Stimulated activated CD8-positive, alpha-beta memory T cell treated with anti-CD3 and anti-CD28 coated beads, Interleukin-7, amount 100 ng/mL, for 4 hours (primary cell): ENCODE results near the gene ZNF428.
"Not testable (repeated sequence)": the region's sequence is repeated elsewhere in the genome, so short reads cannot be mapped to it uniquely, and the experiment has no call there.

Experiments
- DNase-seq, 2 donors: peaks; one replicate each; pipeline ENCODE4 v3.0.0-alpha.2; 2020; ENCODE audit warnings: low read depth in 2 of 2

The ZNF428 gene

DNA sequence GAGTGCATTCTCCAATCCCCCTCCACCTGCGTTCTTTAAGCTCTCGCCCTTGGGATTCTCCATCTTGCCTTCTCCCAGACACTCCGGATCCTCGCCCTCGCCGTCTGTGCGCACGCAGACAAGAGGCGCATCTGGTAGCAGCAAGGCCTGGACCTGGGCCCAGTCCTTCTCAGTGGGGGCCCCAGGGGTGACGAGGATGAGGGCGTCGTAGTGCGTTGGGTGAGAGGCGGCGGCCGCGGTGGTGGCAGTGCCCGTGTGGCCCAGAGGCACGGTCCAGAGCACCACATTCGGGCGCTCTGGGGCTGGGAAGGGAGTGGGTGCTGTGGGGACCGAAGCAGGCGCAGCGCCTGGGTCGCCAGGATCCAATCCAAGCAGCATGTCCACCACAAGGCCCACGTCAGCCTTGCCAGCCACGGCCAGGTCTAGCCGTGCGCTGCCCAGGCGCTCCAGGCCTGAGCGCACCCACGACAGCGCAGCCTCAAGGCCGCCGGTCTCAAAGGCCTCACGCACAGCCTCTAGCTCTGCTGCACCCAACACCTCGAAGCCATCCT lies 26.6 kb downstream of the ZNF428 start:
- DNase-seq: no peak

DNA sequence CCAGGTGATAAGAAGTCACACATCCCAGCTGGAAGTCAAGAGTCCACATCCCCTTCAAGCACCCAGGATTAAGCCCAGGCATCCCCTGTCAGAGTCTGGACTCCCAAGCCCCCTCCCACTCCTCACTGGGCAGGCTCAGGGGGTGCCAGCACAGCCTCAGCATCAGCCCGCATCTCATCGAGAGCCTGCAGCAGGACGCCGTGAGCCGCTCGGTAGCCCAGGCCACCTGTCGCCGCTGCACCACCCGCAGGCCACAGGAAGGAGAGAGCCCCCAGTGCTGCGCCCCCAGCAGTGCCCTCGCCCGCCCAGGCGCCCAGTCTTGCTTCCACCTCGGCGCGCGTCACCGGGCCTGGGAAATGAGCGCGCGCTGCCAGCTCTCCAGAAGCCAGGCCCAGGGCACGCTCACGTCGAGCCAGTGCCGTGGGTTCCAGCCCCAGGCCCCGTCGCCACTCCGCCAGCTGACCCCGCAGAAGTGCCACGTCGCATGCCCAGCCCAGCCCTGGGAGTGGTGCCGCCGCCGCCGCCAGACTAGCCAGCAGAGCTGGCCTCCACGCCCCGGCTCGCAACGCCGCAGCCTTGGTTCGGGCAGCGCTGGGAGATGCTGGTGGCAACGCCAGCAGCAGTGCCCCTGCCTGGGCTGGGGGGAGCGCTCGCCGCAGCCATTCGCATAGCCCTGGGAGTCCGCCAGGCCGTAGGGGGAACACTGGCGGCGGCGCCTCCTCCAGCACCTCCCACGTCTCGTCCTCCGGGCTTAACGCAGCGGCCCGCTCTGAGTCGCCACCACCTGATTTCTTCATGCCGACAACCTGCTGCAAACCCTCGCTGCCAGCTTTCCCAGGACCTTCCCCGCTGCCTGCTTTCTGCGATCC lies 27.3 kb downstream of the ZNF428 start:
- DNase-seq: no peak

DNA sequence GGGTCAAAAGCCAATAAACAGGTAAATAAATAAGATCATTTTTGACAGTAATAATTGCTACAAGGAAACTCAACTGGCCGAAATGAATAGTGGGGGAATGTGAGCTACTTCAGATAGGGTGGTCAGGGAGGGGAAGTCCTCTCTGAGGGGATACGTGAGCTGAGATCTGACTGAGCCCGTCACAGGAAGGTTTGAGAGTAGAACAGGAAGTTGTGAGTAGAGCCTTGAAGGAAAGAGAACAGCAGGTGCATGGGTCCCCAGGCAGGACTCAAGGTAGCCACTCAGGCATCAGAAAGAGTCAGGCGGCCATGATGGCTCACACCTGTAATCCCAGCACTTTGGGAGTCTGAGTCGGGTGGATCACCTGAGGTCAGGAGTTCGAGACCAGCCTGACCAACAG lies 29.8 kb downstream of the ZNF428 start:
- DNase-seq: no peak

DNA sequence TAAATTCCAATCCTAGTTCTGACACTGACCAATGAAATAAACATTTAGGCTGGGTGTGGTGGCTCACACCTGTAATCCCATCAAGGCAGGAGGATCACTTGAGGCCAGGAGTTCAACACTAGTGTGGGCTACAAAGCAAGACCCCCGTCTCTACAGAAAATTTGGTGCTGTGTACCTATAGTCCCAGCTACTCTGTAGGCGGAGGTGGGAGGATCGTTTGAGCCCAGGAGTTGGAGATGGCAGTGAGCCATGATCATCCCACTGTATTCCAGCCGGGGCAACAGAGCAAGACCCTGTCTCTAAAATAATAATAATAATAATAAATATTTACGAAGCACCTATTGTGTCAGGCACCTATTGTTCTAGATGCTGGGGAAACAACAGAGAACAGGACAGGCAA lies 30.2 kb downstream of the ZNF428 start:
- DNase-seq: no peak

DNA sequence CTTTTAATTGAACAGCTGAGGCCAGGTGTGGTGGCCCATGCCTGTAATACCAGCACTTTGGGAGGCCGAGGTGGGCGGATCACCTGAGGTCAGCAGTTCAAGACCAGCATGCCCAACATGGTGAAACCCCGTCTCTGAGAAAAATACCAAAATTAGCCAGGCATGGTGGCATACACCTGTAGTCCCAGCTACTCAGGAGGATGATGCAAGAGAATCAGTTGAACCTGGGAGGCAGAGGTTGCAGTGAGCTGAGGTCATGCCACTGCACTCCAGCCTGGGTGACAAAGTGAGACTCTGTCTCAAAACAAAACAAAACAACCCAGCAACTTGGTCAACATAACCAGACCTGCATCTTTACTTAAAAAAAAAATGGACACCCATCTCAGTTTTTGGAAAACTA lies 32.4 kb downstream of the ZNF428 start:
- not testable (repeated sequence) for DNase-seq

DNA sequence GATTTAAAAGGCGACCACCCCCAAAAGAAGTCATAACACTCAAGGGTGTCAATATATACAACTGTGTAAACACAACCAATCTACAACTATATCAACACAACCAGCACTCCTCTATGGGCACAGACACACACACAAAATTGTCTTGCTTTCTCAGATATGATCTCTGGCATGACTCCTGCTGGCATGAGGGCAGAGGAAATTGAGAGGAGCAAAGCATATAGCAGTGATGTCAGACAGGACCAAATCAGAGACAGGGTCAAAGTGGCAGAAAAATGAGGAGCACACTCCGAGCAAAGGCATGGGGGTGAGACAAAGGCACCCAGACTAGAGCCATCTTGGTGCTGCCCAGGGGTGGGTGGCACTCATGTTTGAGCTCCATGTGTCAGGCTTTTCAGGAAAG lies 33.1 kb downstream of the ZNF428 start:
- DNase-seq: no peak

DNA sequence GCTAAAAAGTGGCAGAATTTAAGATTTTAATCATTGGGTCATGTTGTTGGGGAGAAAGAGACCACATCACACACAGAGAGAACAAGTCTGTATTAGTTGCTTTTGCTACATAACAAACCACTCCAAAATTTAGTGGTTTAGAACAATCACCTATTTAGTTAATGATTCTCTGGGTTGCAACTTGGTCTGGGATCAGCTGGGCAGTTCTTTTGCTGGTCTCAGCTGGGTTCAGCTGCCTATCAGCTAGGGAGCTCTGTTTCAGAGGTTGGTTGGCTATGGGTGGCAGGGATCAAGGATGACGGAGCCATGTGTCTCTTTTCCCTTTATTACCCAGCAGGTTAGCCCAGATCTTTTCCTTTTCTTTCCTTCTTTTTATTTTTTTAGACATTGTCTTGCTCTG lies 34.9 kb downstream of the ZNF428 start:
- DNase-seq: no peak

DNA sequence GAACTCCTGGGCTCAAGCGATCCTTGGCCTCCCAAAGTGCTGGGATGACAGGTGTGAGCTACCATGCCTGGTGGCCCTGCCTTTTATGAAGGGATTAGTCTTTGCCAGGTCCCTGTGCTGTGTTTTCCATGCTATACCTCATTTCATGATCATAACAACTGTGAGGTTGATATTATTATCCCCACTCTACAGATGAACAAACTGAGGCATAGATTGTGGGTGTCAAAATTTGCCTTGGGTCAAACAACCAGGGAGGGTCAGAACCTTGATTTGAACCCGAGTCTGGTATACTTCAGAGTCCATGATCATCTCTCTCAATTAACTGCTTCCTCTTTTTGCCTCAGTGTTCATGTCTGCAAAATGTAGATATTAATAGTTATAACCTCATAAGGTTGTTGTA lies 36.9 kb downstream of the ZNF428 start:
- no peak for DNase-seq

DNA sequence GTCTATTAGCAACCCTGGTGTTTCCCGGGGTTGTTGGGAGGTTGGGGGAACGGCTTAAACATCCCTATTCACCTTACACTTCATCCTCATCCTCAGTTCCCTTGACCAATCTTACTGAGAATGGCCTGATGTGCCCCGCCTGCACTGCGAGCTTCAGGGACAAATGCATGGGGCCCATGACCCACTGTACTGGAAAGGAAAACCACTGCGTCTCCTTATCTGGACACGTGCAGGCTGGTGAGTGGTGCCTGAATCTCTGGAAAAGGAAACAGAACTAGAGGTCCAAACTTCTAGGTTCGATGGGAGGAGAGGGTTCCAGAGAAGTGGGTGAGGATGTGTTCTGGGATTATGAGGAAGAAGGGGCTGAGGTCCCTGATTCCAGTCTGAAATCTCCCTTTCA lies 38.0 kb downstream of the ZNF428 start:
- no peak for DNase-seq

DNA sequence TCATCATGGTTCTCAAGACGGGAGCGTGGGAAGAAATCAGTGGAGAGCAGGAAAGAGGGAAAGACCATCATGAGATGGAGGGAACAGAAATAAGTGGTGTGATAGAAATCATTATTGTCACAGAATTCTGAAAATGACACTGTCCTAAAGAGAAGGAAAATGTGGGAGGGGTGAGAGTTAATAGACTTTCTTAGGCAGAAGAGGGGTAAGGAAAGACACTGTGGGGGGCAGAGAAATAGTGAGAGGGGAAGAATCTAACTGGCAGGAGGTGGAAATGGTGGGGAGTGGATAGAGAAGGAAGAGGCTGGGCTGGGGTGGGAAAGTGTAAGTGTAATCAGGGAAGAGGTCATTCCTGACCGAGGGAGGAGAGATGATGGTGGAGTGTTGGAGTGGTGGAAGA lies 40.6 kb downstream of the ZNF428 start:
- no peak for DNase-seq

DNA sequence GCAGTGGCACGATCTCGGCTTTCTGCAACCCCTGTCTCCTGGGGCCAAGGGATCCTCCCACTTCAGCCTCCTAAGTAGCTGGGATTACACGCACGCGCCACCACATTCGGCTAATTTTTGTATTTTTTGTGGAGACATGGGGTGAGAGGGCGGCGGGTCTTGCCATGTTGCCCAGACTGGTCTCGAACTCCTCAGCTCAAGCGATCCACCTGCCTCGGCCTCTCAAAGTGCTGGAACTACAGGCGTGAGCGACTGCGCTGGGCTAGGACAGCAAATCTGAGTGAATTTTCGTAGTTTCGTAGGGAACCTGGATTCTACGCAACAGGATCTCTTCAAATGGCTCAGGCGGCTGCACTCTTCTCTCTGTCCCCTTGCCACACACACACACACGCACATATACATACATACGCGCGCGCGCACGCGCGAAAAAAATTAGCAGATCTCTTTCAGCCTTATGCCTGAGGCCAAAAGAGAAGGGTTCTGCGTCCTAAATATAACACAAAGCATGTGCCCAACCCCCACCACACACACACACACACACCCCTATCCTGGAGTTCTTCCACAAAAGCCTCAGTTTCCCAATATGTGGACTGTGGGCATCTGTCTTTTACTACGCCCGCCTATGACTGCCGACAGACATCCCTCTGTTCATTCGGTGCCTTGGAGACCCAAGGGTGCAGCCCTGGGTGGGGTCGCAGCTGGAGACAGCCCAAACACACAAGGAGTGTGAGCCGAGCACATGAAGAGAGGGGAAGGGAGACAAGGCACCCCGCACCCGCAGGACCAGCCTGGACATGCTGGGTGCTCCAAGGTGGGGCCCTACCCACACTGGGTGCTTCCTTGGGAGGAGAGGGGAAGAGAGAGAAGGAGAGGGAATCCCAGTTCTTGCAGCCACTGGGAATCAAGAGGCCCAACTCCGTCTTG lies 43.2 kb downstream of the ZNF428 start:
- DNase-seq: no peak

DNA sequence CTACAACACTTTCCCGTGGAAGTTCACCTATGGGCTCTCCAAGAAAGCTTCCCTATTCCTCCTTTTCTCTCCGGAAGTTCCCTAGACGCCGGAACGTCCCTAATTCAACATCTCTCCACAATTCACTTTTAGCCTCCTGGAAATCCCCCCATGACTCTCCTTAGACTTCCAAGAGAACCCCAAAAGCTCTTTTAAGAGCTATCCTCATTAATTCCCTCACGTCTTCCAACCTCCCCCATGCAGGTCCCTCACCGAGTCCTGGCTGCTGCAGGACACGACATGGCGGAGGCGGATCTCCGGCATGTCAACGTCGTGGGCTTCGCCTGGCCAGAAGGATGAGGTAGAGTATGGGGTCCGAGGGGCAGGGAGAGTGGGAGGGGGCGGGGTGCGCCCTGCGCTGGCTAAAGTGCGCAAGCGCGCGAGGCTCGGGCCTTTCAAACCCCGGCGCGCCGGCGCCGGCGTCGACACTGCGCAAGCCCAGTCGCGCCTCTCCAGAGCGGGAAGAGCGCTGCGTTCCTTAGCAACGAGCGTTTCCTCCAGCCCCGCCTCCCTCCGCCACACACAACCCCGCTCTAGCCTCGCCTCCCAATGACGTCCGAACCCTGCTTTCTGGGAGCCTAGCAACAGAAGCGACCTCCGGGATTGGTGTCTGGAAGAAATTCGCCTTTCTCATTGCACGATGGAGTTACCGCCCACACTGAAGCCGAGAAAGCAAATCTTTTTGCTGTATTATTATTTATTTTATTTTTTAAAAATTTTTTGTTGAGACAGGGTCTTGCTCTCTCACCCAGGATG lies 44.1 kb downstream of the ZNF428 start, which contains the start of the genes PINLYP and XRCC1:
Gene PINLYP, plus strand, starts transcription at position 646 of the 795 bp plus-strand sequence. CDS start 1,391 bp downstream, outside the sequence.
Gene XRCC1, minus strand, starts transcription at position 372 of the 795 bp plus-strand sequence. Its CDS starts 69 bp downstream, at position 303.
- peak; percentile 91 to 94 for DNase-seq

DNA sequence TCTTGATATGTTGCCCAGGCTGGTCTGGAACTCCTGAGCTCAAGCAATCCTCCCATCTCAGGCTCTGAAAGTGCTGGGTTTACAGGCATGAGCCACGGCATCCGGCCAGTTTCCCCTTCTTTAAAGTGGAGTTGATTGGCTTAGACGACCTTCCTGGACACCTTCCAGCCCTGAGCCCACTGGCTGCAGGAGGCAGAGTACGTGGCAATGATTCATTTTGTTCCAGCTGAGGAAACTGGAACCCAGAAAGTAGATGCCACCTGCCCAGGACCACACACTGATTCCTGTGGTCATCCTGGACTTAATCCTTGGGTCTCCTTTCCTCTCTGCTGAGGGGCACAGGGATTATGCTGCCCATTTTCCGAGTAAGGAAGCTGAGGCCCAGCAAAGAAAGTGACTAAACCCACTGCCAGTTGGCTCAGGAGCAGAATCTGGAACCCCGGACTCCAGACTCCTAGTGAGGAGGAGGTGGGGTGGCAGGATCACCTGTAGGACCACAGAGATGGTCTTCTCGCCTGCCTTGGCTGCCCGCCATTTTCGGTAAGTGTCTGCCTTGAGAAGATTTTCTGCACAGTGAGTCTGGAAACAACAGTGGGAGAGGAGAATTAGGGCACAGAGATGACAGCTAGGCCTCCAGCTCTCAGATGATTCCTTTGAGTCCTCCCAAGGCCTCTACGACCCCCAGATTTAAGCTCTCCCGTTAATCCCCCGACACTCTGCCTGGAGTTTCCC lies 44.8 kb downstream of the ZNF428 start:
- DNase-seq: no peak

DNA sequence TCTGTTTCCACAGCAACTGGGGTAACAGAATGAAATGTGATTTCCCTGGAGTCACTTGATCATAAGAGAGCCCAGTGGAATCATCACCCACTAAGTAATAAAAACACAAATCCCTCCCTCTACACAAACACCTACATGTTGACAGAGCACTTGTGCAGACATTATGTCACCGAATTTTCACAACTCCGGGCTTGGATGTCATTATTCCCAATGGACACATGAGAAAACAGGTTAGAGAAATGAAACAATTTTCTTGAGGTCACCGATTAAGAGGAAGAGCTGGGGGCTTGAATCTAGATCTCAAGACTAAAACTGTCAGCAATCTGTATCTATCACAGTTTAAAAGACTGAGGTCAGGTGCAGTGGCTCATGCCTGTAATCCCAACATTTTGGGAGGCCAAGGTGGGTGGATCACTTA lies 47.2 kb downstream of the ZNF428 start:
- no peak for DNase-seq

DNA sequence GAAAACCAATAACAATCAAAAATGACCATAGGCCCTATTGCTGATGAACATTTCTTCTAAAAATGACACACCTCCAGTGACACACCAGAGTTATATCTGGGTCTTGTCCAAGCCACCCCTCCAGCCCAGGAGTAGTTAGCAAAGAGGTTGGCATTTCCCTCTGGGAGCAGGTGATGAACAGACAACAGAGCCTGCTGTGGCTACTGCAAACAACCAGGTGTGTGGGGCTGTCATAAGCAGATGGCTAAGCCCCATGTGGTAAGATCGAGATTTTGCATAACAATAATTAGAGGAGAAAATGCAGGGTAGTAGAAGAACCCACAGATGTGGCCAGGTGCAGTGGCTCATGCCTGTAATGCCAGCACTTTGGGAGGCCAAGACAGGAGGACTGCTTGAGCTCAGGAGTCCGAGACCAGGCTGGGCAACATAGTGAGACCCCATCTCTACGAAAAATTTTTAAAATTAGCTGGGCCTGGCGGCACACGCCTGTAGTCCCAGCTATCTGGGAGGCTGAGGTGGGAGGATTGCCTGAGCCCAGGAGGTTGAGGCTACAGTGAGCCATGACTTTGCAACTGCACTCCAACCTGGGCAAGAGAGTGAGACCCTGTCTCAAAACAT lies 49.1 kb downstream of the ZNF428 start:
- DNase-seq: no peak

DNA sequence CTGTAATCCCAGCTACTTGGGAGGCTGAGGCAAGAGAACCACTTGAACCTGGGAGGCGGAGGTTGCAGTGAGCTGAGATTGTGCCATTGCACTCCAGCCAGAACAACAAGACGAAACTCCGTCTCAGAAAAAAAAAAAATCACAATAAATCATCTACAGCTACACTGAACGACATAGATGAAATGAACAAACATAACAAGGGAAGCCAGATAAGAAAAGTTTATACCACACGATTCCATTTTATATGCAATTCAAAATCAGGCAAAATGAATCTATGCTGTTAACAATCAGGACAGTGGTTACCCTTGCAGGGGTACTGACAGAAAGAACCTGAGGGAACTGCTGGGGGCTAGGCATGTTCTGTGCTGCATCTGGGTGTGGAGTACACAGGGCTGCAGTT lies 49.8 kb downstream of the ZNF428 start:
- no peak for DNase-seq

DNA sequence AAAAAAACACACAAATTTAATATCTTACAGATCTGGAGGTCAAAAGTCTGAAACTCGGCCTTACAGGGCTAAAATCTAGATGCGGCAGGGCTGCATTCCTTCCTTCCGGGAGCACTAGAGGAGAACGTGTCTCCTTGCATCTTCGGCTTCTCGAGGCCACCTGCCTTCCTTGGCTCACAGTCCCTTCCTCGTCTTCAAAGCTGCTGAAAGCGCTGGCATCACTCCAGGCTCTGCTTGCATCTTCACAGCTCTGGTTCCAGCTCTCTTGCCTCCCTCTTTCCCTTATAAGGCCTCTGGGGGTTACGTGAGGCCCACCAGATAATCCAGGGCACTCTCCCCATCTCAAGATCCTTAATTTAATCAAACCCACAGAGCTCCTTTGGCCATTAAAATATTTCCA lies 54.6 kb downstream of the ZNF428 start:
- DNase-seq: no peak

DNA sequence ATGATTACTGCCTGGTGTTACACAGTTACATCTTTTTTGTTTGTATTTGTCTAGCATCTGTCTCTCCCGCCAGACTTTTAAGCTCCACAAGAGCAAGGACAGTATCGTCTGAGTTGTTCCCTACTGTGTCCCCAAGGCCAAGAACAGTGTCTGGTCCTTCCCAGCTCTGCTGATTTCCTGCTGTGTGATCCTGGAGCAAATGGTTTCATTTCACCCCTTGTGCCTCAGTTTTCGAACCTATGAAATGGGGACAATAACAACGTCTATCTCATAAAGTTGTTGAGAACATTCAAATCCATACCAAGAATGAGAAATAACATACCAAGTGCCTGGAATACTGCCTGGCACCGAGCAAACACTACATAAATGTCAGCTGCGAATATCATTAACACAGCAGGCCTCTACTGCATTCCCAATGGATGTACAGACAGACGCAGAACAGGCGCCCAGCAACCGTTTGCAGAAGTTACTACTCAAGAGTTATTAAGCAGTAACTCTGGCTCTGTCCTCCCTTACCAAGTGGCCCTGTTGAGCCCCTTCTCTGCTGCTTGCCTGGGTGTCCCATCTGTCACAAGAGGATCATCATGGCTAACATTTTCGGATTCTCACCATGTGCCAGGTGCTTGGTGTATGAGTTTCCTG lies 55.5 kb downstream of the ZNF428 start:
- DNase-seq: no peak

DNA sequence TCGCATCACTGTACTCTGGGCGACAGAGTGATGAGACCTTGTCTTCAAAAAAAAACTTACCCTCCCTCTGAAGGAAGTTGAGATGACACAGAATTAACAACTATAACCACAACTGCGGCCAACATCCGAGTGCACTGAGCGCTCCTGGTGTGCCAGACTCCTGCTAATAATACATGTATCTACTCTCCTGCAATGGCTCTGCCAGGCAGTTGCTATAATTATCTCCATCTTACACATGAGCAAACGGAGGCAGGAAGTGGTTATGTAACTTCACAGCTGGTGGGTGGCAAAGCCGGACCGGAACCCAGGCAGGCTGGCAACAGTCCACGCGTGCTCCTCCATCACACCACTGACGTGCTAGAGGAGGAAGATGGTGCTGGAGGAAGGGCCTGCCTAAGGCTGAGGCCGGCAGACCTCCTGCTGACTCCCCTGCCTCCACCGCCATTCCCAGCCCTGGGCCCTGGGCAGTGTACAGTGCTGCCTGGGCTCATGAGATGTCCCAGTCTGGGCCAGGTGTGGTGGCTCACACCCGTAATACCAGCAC lies 56.7 kb downstream of the ZNF428 start:
- peak; percentile 65 to 75 for DNase-seq
